ENCODE measurements around the gene FGF14.

FGF14 gene

DNA sequence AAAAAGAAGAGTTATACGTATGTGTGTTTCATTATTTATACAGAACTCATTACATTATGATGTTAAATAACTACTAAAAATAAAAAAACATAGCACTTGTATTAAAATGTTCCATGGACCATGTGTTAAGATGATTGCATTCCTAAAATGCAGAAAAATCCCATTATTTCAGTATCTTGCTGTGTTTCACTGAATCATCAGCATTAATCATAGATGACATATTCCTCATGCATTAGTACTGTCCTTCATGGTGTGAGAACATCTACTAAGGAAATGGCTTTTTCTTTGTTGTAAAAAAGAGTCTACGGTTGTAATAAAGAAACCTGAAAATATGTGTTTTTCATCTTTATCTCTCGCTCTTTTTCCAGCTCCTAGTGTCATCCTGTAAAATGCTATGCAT is 416.5 kb downstream of the FGF14 start:
- DNase-seq (ENCODE audit: low read depth), result peak; percentile 27

- DNase-seq (ENCODE audit: low read depth), result no peak
Observed at GRCh38 chr13:101982903-101983302, 418.9 kb downstream of the FGF14 start.

DNA sequence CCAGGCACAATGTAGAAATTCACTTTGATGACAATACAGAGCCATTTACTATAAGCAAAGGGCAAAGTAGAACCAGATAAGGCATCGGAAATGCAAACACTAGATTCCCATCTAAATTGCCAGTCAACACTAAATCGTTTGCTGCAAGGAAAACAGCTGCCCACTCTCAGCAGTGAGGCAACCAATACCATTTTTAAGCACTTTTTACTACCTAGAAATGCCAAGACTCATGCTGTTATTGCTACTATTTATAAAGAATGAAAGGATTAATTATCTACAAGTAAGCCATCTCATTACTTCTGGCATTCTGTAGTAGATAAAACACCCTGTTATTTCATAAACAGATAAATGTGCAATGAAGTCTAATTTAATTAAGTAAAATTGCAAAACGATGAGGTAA is 422.0 kb downstream of the FGF14 start:
- DNase-seq (ENCODE audit: low read depth), result no peak

DNA sequence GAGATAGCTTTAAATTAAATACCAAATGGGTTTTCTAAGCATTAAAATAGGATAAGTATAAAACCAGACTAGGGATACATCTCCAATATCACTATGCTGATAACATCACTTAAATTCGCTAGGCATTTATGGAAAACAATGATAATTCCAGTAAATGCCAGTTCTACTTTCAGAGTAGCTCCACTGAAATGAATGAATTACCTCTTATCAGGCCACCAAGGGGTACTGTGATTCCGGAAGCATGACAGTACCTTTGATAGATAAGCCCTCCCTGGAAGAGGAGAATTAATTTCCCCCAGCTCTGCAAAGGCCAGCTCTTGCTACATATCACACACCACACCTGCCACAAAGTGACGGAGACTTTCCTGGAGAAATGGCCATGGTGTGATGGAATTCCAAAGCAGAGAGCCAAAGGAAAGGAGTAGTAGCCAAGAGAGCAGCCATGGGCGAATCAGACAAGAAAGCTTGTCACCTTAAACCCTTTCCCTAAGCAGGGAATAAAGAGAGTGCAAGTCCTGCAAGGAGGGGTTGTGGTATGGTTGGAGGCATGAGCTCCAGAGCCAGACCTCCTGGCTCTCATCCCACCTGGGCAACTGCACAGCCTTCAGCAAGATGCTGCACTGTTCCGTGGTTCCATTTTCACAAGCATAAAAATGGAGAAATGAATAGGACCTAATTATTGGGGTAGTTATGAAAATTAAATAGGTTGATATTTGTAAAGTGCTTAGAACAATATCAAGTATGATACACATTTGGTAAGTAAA is 423.1 kb downstream of the FGF14 start:
- no peak for DNase-seq (ENCODE audit: low read depth)

- no peak for DNase-seq (ENCODE audit: low read depth)
Observed at GRCh38 chr13:101977475-101977874, 424.4 kb downstream of the FGF14 start.

DNA sequence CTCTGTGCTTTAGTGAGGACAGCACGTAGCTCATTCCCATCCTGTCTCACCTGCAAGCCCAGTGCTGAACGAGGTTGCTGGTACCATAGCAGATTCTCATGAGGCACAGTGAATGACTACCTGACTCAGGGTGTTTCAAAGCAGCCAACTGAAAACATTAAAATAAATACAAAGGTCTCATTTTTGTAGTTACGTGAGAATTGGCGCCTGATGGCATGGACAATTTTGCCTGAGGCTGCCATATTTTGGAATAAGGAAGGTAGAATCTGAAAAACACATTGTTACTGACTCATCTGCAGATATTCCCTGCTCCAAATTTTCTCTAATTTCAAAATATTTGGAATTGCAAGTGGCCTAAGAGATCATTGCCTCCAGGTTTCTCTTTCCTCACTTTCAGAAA is 429.7 kb downstream of the FGF14 start:
- no peak for DNase-seq (ENCODE audit: low read depth)

- no peak for DNase-seq (ENCODE audit: low read depth)
Observed at GRCh38 chr13:101970341-101970740, 431.5 kb downstream of the FGF14 start.

- DNase-seq (ENCODE audit: low read depth), result no peak
Observed at GRCh38 chr13:101967781-101968180, 434.1 kb downstream of the FGF14 start.

DNA sequence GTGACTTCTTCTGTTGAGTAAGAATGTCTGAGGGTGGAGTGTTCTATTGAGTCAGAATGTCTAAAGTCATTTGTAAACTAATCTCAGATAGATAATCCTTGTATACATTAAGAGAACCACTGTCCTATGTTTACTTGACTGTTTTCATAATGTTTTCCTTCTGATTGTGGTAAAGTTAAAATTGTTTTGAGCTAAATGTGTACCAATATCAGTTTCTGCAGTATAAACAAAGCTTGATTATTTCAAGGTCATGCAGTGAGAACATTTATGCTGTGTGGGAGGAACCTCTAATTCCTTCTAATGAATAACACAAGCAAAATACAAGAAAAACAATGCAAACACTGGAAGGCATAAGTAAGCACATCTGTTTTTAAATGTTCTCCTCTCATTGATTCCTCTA is 434.6 kb downstream of the FGF14 start:
- no peak for DNase-seq (ENCODE audit: low read depth)

- DNase-seq (ENCODE audit: low read depth), result peak; percentile 9
Observed at GRCh38 chr13:101965096-101965495, 436.8 kb downstream of the FGF14 start.

GRCh38 chr13:101959016-101959415 is 442.8 kb downstream of the FGF14 start:
- DNase-seq (ENCODE audit: low read depth), result no peak

DNA sequence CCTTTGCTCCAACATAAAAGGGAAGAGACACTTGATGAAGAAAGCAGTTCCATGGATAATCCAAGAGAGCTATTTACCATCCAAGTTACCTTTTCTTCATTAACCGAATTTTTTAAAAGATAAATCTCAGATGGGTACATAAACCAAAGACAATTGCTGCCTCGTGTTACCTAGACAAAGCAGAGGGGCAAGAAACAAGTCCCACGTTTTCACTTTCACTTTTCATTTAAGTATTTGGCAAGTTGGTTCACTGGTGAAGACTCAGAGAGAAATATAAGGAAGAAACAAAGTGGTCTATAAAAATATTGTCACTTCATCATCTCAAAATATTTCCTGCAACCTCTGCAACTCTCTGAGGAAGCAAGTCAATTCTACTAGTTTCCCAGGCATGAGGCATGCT is 446.1 kb downstream of the FGF14 start:
- DNase-seq (ENCODE audit: low read depth), result no peak

DNA sequence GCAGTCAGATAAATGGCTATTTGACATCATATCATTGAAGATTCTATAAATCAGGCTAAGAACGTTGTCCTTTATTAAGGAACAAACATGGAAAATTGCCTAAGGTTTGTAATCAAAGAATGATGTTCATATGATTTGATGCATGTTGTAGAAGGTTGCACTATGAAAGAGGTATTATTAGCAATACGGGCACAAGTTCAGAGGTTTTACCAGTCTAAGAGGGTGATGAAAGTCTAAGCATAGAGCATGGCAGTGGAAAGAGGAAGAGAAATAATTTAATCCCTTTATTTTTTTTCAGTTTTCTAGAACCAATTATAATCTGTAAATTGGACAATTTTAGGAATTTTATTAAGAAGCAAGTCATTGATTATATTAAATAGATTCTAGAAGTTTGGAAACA is 450.7 kb downstream of the FGF14 start:
- no peak for DNase-seq (ENCODE audit: low read depth)

GRCh38 chr13:101949681-101950080 is 452.2 kb downstream of the FGF14 start:
- DNase-seq (ENCODE audit: low read depth), result no peak

DNA sequence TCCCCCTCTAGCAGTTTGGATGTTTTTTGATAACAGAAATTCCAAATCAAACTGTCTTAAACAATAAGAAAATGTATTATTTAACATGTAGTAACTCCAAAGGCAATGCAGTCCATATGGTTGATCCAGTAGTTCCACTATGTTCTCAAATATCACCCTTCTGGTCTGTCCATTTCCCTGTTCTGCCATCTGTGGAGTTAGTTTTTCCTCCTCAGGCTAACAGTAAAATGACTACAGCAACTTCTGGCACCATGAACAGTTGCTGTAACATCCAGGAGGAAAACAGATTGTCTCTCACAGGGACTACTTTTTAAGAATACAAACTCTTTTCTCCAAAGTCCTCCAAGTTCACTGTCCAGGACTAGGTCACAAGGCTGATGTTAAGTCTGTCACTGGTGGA is 455.4 kb downstream of the FGF14 start:
- DNase-seq (ENCODE audit: low read depth), result no peak

GRCh38 chr13:101945435-101945834 is 456.4 kb downstream of the FGF14 start:
- DNase-seq (ENCODE audit: low read depth), result peak; percentile 10

DNA sequence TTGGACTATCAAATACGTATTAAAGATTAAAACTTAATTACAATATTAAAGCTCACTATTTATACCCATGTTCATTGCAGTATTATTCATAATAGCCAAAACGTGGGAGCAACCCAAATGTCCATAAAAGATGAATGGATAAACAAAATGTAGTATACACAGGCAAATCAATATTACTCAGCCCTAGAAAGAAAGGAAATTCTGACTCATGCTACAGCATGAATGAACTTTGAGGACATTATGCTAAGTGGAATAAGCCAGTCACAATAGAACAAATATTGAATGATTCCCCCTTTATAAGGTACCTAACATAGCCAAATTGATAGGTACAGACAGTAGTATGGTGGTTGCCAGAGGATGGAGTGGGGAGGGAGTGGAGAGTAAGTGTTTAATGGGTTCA is 457.3 kb downstream of the FGF14 start:
- peak; percentile 27 for DNase-seq (ENCODE audit: low read depth)

GRCh38 chr13:101942535-101943157 is 459.2 kb downstream of the FGF14 start:
- no peak for DNase-seq (ENCODE audit: low read depth)

DNA sequence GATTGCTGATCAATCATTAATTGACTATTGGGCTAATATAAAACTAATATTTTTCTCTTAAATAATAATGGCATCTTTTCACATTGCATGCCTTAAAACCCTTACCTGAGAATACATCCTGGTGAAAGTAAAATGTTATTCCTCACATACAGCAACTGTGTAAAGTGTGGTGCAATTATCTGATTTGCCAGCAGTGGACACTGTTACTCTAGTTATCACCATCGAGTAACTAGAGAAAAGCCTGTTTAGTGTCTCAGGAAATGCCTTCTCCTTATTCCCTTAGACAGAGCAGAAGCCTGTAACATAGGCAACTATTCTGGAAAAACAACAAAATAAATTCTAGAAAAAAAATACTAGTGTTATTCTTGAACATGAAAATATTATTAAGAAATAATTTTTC is 459.8 kb downstream of the FGF14 start:
- DNase-seq (ENCODE audit: low read depth), result peak; percentile 44

GRCh38 chr13:101941095-101941783 is 460.6 kb downstream of the FGF14 start:
- peak; percentile 38 for DNase-seq (ENCODE audit: low read depth)

GRCh38 chr13:101939370-101939769 is 462.5 kb downstream of the FGF14 start:
- no peak for DNase-seq (ENCODE audit: low read depth)

- DNase-seq (ENCODE audit: low read depth), result no peak
Observed at GRCh38 chr13:101935828-101936227, 466.0 kb downstream of the FGF14 start.

DNA sequence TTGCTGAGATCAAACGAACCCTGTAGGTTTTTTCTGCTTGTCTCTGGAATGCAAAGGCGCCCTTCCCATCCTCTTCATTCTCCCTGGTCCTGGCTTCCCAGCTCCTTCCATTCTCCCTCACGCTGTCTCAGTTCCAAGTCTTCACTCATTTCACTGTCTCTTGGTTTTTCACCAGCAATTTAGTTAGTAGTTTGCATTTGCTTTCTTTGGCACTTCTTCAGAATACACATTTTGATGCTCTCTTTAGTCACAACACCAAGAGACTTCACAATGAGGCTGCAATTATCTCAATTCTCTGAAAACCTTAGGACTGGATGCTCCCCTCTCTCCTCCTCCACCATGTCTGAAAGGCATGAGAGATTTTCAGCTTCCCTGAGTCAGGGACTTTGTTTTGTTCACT is 470.7 kb downstream of the FGF14 start:
- no peak for DNase-seq (ENCODE audit: low read depth)

All from iris pigment epithelial cell (primary cell).